ENCODE measurements around the gene CERS5. TPM values are rescaled to one million over a fixed set of nuclear protein-coding genes. Genes with fewer than 3 reads are reported as not detected.

Gene CERS5
- total and polyA plus RNA-seq, 10 of the 15 experiments (the other 5 are each of a cell fraction or from before 2014, with no cell fraction given): 6.8 to 50.1 (median 31.8) TPM

GRCh38 chr12:50167049-50167828 is at the start of gene CERS5 (continued):
- TF ChIP-seq ZBTB40 (IDR thresholded peaks at IDR 0.05; ENCODE audit: borderline replicate concordance) (no peak), SMAD1 (IDR thresholded peaks at IDR 0.05; ENCODE audit: low read depth, partially characterized antibody) (no peak), MYC (IDR thresholded peaks at IDR 0.05; ENCODE audit: insufficient read depth, insufficient read length, insufficient replicate concordance, low read length, severe bottlenecking) (no peak), SP1 (IDR thresholded peaks at IDR 0.05; ENCODE audit: low read depth, low read length) (peak; percentile 73), ZNF24 (IDR thresholded peaks at IDR 0.05) (no peak), REST (IDR thresholded peaks at IDR 0.05; ENCODE audit: low read depth, low read length) (no peak), RCOR1 (conservative IDR thresholded peaks at IDR 0.05; ENCODE audit: low read depth, low read length) (no peak), PAX5 (IDR thresholded peaks at IDR 0.05; ENCODE audit: borderline replicate concordance, low read depth, low read length) (no peak), ZNF274 (IDR thresholded peaks at IDR 0.05; ENCODE audit: insufficient read depth, insufficient read length) (no peak), BHLHE40 (IDR thresholded peaks at IDR 0.05; ENCODE audit: borderline replicate concordance in 1 of 2, low read depth in 2 of 2, low read length in 1 of 2) (peak; percentile 37 to 86; a peak in 2 of 4 replicates), SUPT20H (IDR thresholded peaks at IDR 0.05; ENCODE audit: borderline replicate concordance, control insufficient read depth, low read depth, low read length) (no peak), DPF2 (IDR thresholded peaks at IDR 0.05) (peak; percentile 93), RUNX3 (IDR thresholded peaks at IDR 0.05; ENCODE audit: low read length) (peak; percentile 52; the same call in 1 of the 2 replicates), SMAD5 (IDR thresholded peaks at IDR 0.05; ENCODE audit: low read depth) (no peak), RFX5 (IDR thresholded peaks at IDR 0.05; ENCODE audit: low read depth, low read length) (no peak)
- TF ChIP-seq, protein P1, sequence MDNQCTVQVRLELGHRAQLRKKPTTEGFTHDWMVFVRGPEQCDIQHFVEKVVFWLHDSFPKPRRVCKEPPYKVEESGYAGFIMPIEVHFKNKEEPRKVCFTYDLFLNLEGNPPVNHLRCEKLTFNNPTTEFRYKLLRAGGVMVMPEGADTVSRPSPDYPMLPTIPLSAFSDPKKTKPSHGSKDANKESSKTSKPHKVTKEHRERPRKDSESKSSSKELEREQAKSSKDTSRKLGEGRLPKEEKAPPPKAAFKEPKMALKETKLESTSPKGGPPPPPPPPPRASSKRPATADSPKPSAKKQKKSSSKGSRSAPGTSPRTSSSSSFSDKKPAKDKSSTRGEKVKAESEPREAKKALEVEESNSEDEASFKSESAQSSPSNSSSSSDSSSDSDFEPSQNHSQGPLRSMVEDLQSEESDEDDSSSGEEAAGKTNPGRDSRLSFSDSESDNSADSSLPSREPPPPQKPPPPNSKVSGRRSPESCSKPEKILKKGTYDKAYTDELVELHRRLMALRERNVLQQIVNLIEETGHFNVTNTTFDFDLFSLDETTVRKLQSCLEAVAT (IDR thresholded peaks at IDR 0.05): no peak
- TF ChIP-seq, protein P2, sequence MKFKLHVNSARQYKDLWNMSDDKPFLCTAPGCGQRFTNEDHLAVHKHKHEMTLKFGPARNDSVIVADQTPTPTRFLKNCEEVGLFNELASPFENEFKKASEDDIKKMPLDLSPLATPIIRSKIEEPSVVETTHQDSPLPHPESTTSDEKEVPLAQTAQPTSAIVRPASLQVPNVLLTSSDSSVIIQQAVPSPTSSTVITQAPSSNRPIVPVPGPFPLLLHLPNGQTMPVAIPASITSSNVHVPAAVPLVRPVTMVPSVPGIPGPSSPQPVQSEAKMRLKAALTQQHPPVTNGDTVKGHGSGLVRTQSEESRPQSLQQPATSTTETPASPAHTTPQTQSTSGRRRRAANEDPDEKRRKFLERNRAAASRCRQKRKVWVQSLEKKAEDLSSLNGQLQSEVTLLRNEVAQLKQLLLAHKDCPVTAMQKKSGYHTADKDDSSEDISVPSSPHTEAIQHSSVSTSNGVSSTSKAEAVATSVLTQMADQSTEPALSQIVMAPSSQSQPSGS (IDR thresholded peaks at IDR 0.05; ENCODE audit: low read length): no peak
